Ovary (tissue), 9 donors: Measurements from ENCODE around the gene DBH. TPM values are rescaled to one million over a fixed set of nuclear protein-coding genes. Genes with fewer than 3 reads are reported as not detected.

Source experiments
- DNase-seq, 5 donors: peaks; one replicate each; pipeline ENCODE4 v3.0.0-alpha.2; 2019 to 2020
- H3K27ac ChIP-seq, 2 donors: fragments of 200-600 bp; one replicate each; pipeline versions ENCODE4 v1.5.1 to v1.8.0; 2019 to 2022
- H3K27me3 ChIP-seq: fragments of 200-600 bp; one replicate; pipeline ENCODE4 v1.8.0; 2022
- H3K36me3 ChIP-seq: fragments of 200-600 bp; sonication (generic); one replicate; pipeline ENCODE4 v1.5.1; 2019
- H3K4me1 ChIP-seq: one replicate; pipeline ENCODE4 v1.8.1; 2013; ENCODE audit warnings: mild to moderate bottlenecking, moderate library complexity; ENCODE audit not compliant: insufficient read depth
- H3K4me3 ChIP-seq: fragments of 200-600 bp; sonication (generic); one replicate; pipeline ENCODE4 v1.5.1; 2017
- H3K9me3 ChIP-seq, 2 donors: fragments of 200-600 bp in 1 of 2; sonication (generic) in 1 of 2; one replicate each; pipeline versions ENCODE4 v1.5.1 to v1.8.1; 2013 to 2019; ENCODE audit warnings: mild to moderate bottlenecking in 1 of 2, moderate library complexity in 1 of 2
- CTCF ChIP-seq, 3 donors: fragments of 450-650 bp in 2 of 3; fragments of 200-600 bp in 1 of 3; IDR thresholded peaks; one replicate each; pipeline versions ENCODE4 v1.5.1 to v1.8.0; 2016 to 2022; ENCODE audit warnings: antibody characterized with exemption in 3 of 3, mild to moderate bottlenecking in 1 of 3
- EP300 ChIP-seq: sonication (generic); formaldehyde crosslinking; IDR thresholded peaks from one replicate; pipeline ENCODE4 v1.6.1; 2017; ENCODE audit warnings: antibody characterized with exemption
- POLR2A ChIP-seq: fragments of 450-650 bp; IDR thresholded peaks from one replicate; pipeline ENCODE4 v1.6.1; 2017; ENCODE audit warnings: antibody characterized with exemption, mild to moderate bottlenecking, moderate library complexity
- WGBS, 3 donors: extraction: QIAGEN DNeasy Blood & Tissue Kit in 1 of 3; methylation state at CpG; one replicate each; pipeline versions ENCODE4 v1.1.5 to v1.1.7; 2013 to 2017; 5-methylcytosine and 5-hydroxymethylcytosine counted together
- intact Hi-C, 4 donors: fragments of 100-400 bp; cut with DNase I; formaldehyde crosslinking; loops; one replicate each; pipeline versions ENCODE4 v1.11.0 to v1.15.1; 2022 to 2023
- polyA plus RNA-seq, 2 donors: library from polyadenylated mRNA; stranded (reverse); fragments of 200-250 nt in 1 of 2; fragments of 350-450 nt in 1 of 2; fragmentation: Illumina TruSeq in 1 of 2; extraction: RNeasy Lipid Tissue Mini Kit (QIAGEN cat#74804) in 1 of 2; gene quantifications; one replicate each; pipeline ENCODE4 v1.2.3, GENCODE V29; 2013 to 2014
- total RNA-seq, 7 donors: library from RNA; depleted of rRNA in 2 of 7; stranded (reverse); fragments of >200 nt in 2 of 7; fragmentation: NEBNext Ultra II Directional in 3 of 7; extraction: Animal tissue kit (Norgen Biotek cat#: 25700) in 3 of 7; gene quantifications; one replicate each; pipeline versions ENCODE4 v1.1.0 to v1.2.4, GENCODE V29; 2016 to 2023
- donor health status: DM: no; HTN: no; CAD: no; lungs with moderate emphysema.
- donor health status: DM: no; HTN: no; CAD: no.
- donor health status: Bipolar disorder and iron deficiency.
- donor health status: DM: yes; HTN: yes; CAD: no.
- donor health status: DM: no; HTN: no; CAD: no.
- donor health status: DM: yes; HTN: yes; CAD: no.

Gene DBH
- total and polyA plus RNA-seq, 9 donors = 0.28 TPM; not detected in 8

GRCh38 chr9:133636902-133637301, 739 bp downstream of the DBH start:
- H3K9me3 ChIP-seq = no peaks in the 10 kb centered on the region
- no peaks in the 10 kb centered on the region for H3K27me3 ChIP-seq
- WGBS, 3 donors = 83 to 89% (median 85%) methylated on average over 12 of the region's 12 CpGs
- H3K36me3 ChIP-seq = no peaks in the 10 kb centered on the region
- TF ChIP-seq CTCF (IDR thresholded peaks at IDR 0.05) (no peak), POLR2A (no peak)
- H3K4me3 ChIP-seq = no peak overlapping the region
- intact Hi-C loops = no loop called here
- H3K27ac ChIP-seq = no peak overlapping the region
- no peaks in the 10 kb centered on the region for H3K4me1 ChIP-seq
- DNase-seq = no peak

- no peaks in the 10 kb centered on the region for H3K9me3 ChIP-seq
- H3K4me3 ChIP-seq = no peak overlapping the region
- H3K27ac ChIP-seq = no peak overlapping the region
- no peaks in the 10 kb centered on the region for H3K4me1 ChIP-seq
- H3K36me3 ChIP-seq = no peaks in the 10 kb centered on the region
- DNase-seq = no peak
- H3K27me3 ChIP-seq = no peaks in the 10 kb centered on the region
- intact Hi-C loops = no loop called here
- TF ChIP-seq POLR2A = no peak
- no peak for TF ChIP-seq EP300
- 39 to 54% (median 48%) methylated on average over 12 of the region's 12 CpGs for WGBS, 3 donors
Measured at GRCh38 chr9:133637451-133638055, 1.4 kb downstream of the DBH start.

GRCh38 chr9:133638076-133638475, 1.9 kb downstream of the DBH start:
- H3K27ac ChIP-seq = no peak overlapping the region
- H3K36me3 ChIP-seq = no peaks in the 10 kb centered on the region
- H3K4me3 ChIP-seq = no peak overlapping the region
- intact Hi-C loops = no loop called here
- H3K9me3 ChIP-seq = no peaks in the 10 kb centered on the region
- H3K27me3 ChIP-seq = no peaks in the 10 kb centered on the region
- no peaks in the 10 kb centered on the region for H3K4me1 ChIP-seq
- WGBS, 3 donors = 53 to 55% (median 55%) methylated on average over 8 of the region's 8 CpGs
- TF ChIP-seq POLR2A (no peak), CTCF (IDR thresholded peaks at IDR 0.05) (no peak), EP300 (no peak)
- DNase-seq = no peak

GRCh38 chr9:133638711-133639110, 2.5 kb downstream of the DBH start:
- intact Hi-C loops = no loop called here
- Histone ChIP-seq H3K4me1 (no peaks in the 10 kb centered on the region), H3K9me3 (no peaks in the 10 kb centered on the region), H3K27me3 (no peaks in the 10 kb centered on the region), H3K4me3 (no peak overlapping the region), H3K36me3 (no peaks in the 10 kb centered on the region), H3K27ac (no peak overlapping the region)
- DNase-seq = no peak
- WGBS, 3 donors = 60 to 81% (median 63%) methylated on average over 8 of the region's 8 CpGs
- TF ChIP-seq POLR2A (no peak), EP300 (no peak), CTCF (IDR thresholded peaks at IDR 0.05) (no peak)

- TF ChIP-seq CTCF (IDR thresholded peaks at IDR 0.05) (no peak), POLR2A (no peak), EP300 (no peak)
- Histone ChIP-seq H3K9me3 (no peaks in the 10 kb centered on the region), H3K27ac (no peak overlapping the region), H3K36me3 (no peaks in the 10 kb centered on the region), H3K4me1 (no peaks in the 10 kb centered on the region), H3K27me3 (no peaks in the 10 kb centered on the region), H3K4me3 (no peak overlapping the region)
- DNase-seq = no peak
- intact Hi-C loops = no loop called here
- 90 to 98% (median 90%) methylated on average over 7 to 8 of the region's 8 CpGs for whole genome bisulfite sequencing, 3 donors
Measured at GRCh38 chr9:133639613-133640012, 3.5 kb downstream of the DBH start.
